GM18519 (cell line): ENCODE data around the gene XRCC1.
"Not testable (repeated sequence)": the region's sequence is repeated elsewhere in the genome, so short reads cannot be mapped to it uniquely, and the experiment has no call there.

Source experiments
- ATAC-seq: cut with Tn5 transposase; IDR thresholded peaks from one replicate; pipeline ENCODE4 v1.9.1; 2021; ENCODE audit warnings: mild to moderate bottlenecking, moderate library complexity; ENCODE audit not compliant: unreplicated experiment, low FRiP score

Gene XRCC1

DNA sequence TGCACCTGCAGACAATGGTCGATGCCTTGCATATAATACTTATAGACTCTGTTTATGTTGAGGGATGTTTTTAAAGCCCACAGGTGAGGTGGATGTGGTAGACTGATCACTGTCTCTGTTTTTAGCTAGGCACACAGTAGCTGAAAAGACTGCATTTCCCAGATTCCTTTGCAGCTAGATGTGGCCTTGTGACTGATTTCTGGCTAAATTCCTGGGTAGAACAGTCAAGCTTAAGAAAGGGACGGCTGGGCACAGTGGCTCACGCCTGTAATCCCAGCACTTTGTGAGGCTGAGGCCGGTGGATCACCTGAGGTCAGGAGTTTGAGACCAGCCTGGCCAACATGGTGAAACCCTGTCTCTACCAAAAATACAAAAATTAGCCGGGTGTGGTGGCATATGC is 25.0 kb upstream of the XRCC1 start:
- not testable (repeated sequence) for ATAC-seq

DNA sequence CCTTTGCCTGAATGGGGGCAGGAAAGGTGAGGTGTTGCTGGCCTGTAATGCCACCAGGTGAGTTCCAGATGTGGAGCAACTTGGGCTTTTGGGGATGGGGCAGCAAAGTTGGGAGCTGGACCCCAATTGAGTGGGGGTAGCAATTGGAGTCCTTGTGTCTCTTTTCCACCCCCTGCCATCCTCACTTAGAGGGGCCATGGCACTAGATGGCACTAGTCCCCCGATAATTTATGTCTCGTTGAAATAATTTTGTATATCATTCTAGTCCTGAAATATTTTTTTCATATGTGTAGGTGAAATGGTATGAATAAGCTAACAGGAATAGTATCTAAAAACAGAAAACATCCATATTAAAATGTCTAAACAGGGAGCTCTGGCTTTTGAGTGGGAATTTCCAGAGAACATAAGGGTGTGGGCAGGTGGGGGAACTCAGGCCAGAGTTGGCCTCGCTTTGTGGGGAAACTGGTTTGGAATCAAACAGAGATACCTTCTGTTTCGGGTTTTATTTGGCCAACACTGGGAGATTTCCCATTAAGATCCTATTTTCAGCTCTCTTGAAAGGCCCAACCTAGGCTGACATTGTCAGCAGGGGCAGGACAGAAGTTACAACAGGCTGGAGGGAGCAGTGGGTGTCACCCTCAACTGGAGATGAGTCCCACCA is 24.4 kb upstream of the XRCC1 start:
- ATAC-seq, result no peak

DNA sequence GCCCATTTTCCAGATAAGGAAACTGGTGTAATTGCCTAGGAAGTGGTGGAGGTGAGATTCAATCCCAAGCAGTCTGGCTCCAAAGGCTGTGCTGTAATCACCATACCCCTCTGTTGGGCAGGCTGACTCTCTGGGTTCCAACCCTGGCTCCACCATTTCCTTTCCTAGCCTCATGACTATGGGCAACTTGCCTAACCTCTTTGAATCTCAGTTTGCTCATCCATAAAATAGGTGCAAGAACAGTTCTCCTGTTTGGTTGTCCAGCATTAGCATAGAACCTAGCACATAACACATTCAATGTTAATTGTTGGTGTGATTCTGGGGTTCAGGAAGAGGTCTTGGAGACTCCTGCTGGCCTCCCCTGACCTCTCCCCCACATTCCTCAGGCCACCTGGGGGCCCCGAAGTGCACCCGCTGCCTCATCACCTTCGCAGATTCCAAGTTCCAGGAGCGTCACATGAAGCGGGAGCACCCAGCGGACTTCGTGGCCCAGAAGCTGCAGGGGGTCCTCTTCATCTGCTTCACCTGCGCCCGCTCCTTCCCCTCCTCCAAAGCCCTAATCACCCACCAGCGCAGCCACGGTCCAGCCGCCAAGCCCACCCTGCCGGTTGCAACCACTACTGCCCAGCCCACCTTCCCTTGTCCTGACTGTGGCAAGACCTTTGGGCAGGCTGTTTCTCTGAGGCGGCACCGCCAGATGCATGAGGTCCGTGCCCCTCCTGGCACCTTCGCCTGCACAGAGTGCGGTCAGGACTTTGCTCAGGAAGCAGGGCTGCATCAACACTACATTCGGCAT is 23.3 kb upstream of the XRCC1 start:
- ATAC-seq, result no peak

DNA sequence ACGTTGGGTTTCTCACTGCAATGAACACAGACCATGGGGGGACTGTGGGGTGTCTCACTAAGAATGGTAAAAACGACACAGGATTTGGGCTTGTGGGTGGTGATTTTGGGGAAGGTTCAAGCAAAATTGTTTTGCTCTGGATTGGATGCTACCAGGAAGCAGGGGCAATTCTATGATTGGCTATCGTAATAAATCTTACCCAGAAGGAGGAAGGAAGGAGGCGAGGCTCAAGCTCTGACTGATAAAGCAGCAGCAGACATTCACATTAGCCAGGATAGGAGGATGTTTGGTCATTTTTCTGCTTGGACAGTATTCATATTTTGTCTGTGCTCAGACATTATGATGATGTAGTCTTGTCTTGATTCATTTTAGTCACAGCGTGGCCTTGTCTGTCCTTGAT is 22.5 kb upstream of the XRCC1 start:
- ATAC-seq, result no peak

DNA sequence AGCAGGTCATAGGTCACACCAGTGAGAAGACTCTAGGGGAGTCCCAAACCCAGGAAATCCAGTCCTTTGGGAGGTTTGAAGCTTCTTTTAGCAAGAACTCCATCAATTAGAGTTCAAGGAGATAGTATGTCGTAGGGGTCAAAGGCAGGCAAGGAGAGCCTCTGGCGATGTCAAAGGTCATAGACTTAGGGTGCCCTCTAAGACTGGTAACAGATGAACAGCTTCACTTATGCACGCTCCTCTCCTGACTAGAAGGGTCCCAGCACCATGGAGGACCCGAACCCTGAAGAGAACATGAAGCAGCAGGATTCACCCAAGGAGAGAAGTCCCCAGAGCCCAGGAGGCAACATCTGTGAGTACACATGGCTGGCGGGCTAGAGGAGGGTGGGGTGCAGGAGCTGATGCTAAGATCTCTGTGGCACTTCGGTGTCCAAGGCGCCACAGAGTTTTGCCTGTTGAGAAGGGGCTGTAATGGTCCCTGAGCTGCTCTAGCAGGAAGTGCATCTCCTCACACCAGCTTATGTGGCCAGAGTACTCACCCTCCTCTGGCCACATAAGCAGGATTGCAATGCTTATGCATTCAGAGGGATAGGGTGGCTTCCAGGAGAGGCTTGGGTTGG is 21.6 kb upstream of the XRCC1 start:
- no peak for ATAC-seq

DNA sequence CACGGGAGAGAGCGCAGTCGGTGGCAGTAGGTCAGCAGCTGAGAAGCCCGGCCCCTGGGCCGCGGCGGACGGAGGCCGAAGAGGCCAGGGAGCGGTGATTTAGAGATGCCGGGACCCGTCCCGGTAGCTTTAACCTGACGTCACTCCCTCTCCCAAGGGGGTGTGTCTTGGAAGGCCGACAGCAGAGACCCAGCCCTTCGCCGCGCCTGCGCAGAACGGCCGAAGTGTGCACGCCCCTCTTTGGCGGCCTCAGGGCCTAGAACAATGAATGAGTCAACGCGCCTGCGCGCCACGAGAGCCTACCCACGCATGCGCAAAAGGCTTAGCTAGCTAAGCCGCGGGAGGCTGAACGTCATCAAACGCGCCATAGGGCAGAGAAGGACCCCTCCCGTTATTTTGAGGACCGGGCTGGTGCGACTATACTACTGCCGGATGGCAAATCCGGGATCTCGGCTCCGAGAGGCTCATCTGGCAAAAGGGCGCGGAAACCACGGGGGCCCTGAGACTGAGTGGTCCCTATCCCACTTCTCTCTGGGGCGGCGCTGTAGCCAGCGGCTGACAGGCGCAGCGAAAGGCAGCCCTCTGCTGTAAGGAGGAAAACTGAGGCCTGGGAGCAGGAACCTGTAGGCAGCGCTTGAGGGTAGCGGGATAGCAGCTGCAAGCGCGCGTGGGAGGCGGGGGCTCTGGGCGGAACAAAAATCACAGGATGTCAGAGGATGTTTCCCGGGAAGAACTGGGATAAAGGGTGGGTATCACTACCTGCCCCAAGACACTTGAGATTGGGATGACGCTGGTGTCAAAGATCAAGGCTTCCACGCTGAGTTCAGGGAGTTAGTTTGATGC is 20.9 kb upstream of the XRCC1 start, which contains the start of the genes IRGQ and ZNF576:
Gene IRGQ (minus strand): TSS at position 136 of the 843 bp plus-strand sequence. CDS start 796 bp downstream, outside the sequence.
Gene ZNF576 (plus strand): TSS at position 597 of the 843 bp plus-strand sequence. CDS start 514 bp downstream, outside the sequence.
- peak; percentile 63 for ATAC-seq

DNA sequence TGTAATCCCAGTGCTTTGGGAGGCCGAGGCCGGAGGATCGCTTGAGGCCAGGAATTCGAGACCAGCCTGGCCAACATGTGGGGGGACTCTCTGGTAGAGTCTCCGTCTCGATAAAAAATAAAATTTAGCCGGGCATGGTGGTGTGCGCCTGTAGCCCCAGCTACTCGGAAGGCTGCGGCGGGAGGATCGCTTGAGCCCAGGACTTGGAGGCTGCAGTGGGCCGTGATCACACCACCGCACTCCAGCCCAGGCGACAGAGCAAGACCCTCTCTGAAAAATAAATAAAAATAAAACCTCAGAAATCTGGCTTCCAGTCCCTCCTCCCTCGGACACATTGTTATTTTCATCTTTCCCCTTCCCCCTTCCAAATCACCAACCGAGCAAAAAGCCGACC is 20.3 kb upstream of the XRCC1 start:
- ATAC-seq, result no peak

DNA sequence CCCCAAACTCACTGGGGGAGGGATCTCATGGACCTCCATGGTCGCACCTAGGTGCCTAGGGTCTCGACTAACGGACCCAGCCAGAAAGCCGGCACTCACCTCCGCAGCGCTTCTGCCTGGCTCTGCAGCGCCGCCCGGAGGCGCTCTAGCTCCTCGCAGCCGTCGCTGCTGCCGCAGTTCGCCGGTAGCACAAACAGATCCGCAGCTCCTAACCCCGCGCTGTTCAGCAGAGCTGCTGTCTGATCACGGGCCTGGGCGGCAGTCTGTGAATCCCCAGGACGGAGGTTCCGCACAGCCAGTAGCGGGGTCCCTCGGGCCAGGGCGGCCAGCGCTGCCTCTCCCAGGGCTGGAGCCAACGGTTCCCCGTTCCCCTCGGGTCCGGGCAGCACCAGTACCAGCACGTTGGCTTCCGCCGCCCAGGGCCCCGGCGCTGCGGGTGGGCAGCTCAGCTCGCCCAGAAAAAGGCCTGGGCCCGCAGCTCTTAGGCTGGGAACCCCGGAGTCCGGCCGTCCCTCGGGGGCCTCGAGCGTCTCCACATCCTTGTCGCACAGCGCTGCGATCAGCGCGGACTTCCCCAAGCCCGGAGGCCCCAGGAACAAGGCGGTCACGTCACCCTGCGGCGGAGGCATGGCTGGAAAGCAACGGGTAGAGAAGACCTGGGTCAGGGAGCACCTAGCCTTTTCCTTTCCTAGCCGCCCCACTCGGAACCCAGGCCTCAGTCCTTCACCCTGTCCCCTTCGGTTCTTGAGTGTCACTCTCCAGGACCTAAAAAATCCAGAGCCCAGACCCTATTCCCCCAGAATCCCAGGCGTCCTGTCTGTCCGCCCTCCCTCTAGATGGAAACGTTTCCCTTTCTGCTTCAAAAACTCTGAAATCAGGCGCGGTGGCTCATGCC is 19.6 kb upstream of the XRCC1 start:
- no peak for ATAC-seq

DNA sequence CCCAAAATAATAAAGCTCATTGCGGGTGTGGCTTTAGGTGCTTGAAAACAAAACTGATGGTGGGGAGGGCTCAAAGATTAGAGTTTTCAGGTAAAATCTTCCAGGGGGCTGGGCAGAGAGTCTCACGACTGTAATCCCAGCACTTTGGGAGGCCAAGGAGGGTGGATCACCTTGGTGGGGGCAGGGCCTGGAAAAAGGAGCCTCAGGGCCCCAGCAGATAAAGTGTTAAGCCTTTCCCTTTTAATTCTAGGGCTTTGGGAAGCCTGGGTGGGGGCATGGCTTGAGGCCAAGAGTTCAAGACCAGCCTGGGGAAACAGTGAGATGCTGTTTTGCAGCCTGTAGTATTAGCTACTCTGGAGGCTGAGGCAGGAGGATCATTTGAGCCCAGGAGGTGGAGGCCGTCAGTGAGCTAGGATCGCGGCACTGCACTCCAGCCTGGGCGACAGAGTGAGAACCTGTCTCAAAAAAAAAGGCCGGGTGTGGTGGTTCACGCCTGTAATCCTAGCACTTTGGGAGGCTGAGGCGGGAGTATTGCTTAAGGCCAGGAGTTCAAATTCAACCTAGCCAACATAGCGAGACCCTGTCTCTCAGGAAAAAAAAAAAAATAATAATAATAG is 18.9 kb upstream of the XRCC1 start:
- ATAC-seq, result no peak

DNA sequence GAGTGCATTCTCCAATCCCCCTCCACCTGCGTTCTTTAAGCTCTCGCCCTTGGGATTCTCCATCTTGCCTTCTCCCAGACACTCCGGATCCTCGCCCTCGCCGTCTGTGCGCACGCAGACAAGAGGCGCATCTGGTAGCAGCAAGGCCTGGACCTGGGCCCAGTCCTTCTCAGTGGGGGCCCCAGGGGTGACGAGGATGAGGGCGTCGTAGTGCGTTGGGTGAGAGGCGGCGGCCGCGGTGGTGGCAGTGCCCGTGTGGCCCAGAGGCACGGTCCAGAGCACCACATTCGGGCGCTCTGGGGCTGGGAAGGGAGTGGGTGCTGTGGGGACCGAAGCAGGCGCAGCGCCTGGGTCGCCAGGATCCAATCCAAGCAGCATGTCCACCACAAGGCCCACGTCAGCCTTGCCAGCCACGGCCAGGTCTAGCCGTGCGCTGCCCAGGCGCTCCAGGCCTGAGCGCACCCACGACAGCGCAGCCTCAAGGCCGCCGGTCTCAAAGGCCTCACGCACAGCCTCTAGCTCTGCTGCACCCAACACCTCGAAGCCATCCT is 17.5 kb upstream of the XRCC1 start:
- ATAC-seq, result no peak

DNA sequence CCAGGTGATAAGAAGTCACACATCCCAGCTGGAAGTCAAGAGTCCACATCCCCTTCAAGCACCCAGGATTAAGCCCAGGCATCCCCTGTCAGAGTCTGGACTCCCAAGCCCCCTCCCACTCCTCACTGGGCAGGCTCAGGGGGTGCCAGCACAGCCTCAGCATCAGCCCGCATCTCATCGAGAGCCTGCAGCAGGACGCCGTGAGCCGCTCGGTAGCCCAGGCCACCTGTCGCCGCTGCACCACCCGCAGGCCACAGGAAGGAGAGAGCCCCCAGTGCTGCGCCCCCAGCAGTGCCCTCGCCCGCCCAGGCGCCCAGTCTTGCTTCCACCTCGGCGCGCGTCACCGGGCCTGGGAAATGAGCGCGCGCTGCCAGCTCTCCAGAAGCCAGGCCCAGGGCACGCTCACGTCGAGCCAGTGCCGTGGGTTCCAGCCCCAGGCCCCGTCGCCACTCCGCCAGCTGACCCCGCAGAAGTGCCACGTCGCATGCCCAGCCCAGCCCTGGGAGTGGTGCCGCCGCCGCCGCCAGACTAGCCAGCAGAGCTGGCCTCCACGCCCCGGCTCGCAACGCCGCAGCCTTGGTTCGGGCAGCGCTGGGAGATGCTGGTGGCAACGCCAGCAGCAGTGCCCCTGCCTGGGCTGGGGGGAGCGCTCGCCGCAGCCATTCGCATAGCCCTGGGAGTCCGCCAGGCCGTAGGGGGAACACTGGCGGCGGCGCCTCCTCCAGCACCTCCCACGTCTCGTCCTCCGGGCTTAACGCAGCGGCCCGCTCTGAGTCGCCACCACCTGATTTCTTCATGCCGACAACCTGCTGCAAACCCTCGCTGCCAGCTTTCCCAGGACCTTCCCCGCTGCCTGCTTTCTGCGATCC is 16.8 kb upstream of the XRCC1 start:
- no peak for ATAC-seq

DNA sequence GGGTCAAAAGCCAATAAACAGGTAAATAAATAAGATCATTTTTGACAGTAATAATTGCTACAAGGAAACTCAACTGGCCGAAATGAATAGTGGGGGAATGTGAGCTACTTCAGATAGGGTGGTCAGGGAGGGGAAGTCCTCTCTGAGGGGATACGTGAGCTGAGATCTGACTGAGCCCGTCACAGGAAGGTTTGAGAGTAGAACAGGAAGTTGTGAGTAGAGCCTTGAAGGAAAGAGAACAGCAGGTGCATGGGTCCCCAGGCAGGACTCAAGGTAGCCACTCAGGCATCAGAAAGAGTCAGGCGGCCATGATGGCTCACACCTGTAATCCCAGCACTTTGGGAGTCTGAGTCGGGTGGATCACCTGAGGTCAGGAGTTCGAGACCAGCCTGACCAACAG is 14.4 kb upstream of the XRCC1 start:
- no peak for ATAC-seq

DNA sequence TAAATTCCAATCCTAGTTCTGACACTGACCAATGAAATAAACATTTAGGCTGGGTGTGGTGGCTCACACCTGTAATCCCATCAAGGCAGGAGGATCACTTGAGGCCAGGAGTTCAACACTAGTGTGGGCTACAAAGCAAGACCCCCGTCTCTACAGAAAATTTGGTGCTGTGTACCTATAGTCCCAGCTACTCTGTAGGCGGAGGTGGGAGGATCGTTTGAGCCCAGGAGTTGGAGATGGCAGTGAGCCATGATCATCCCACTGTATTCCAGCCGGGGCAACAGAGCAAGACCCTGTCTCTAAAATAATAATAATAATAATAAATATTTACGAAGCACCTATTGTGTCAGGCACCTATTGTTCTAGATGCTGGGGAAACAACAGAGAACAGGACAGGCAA is 13.9 kb upstream of the XRCC1 start:
- ATAC-seq, result no peak

DNA sequence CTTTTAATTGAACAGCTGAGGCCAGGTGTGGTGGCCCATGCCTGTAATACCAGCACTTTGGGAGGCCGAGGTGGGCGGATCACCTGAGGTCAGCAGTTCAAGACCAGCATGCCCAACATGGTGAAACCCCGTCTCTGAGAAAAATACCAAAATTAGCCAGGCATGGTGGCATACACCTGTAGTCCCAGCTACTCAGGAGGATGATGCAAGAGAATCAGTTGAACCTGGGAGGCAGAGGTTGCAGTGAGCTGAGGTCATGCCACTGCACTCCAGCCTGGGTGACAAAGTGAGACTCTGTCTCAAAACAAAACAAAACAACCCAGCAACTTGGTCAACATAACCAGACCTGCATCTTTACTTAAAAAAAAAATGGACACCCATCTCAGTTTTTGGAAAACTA is 11.7 kb upstream of the XRCC1 start:
- ATAC-seq, result not testable (repeated sequence)

DNA sequence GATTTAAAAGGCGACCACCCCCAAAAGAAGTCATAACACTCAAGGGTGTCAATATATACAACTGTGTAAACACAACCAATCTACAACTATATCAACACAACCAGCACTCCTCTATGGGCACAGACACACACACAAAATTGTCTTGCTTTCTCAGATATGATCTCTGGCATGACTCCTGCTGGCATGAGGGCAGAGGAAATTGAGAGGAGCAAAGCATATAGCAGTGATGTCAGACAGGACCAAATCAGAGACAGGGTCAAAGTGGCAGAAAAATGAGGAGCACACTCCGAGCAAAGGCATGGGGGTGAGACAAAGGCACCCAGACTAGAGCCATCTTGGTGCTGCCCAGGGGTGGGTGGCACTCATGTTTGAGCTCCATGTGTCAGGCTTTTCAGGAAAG is 11.0 kb upstream of the XRCC1 start:
- ATAC-seq, result no peak

DNA sequence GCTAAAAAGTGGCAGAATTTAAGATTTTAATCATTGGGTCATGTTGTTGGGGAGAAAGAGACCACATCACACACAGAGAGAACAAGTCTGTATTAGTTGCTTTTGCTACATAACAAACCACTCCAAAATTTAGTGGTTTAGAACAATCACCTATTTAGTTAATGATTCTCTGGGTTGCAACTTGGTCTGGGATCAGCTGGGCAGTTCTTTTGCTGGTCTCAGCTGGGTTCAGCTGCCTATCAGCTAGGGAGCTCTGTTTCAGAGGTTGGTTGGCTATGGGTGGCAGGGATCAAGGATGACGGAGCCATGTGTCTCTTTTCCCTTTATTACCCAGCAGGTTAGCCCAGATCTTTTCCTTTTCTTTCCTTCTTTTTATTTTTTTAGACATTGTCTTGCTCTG is 9.2 kb upstream of the XRCC1 start:
- ATAC-seq, result no peak

DNA sequence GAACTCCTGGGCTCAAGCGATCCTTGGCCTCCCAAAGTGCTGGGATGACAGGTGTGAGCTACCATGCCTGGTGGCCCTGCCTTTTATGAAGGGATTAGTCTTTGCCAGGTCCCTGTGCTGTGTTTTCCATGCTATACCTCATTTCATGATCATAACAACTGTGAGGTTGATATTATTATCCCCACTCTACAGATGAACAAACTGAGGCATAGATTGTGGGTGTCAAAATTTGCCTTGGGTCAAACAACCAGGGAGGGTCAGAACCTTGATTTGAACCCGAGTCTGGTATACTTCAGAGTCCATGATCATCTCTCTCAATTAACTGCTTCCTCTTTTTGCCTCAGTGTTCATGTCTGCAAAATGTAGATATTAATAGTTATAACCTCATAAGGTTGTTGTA is 7.2 kb upstream of the XRCC1 start:
- no peak for ATAC-seq

DNA sequence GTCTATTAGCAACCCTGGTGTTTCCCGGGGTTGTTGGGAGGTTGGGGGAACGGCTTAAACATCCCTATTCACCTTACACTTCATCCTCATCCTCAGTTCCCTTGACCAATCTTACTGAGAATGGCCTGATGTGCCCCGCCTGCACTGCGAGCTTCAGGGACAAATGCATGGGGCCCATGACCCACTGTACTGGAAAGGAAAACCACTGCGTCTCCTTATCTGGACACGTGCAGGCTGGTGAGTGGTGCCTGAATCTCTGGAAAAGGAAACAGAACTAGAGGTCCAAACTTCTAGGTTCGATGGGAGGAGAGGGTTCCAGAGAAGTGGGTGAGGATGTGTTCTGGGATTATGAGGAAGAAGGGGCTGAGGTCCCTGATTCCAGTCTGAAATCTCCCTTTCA is 6.1 kb upstream of the XRCC1 start:
- ATAC-seq, result no peak
